CD8-positive, alpha-beta memory T cell (primary cell): ENCODE data around the gene OR52E1. TPM values are rescaled to one million over a fixed set of nuclear protein-coding genes. Genes with fewer than 3 reads are reported as not detected.

Source experiments
- CTCF ChIA-PET: fragments of 350-600 bp; sonication (Branson Sonifier 250); formaldehyde crosslinking; loops from one replicate; lab custom pipeline; 2021; ENCODE audit warnings: antibody characterized with exemption; lab: Charles Lee
- POLR2A ChIA-PET: fragments of 350-600 bp; sonication (Branson Sonifier 250); formaldehyde crosslinking; loops from one replicate; lab custom pipeline; 2021; ENCODE audit warnings: antibody characterized with exemption; lab: Charles Lee
- DNase-seq, 5 donors: peaks; one replicate each; pipeline versions ENCODE4 v3.0.0 to v3.0.0-alpha.2; 2020 to 2022; ENCODE audit warnings: mixed read lengths in 1 of 5
- H3K27ac ChIP-seq: one replicate; pipeline ENCODE4 v1.7.0; 2013; ENCODE audit warnings: low read depth, mild to moderate bottlenecking, low read length, moderate library complexity
- H3K27me3 ChIP-seq: 2 replicates; pipeline ENCODE4 v1.7.0; 2013; ENCODE audit warnings: low read length, mild to moderate bottlenecking; ENCODE audit not compliant: insufficient read depth, poor library complexity, severe bottlenecking
- H3K36me3 ChIP-seq: 2 replicates; pipeline ENCODE4 v1.7.0; 2013; ENCODE audit warnings: mild to moderate bottlenecking, low read length, moderate library complexity; ENCODE audit not compliant: insufficient read depth
- H3K4me1 ChIP-seq: 2 replicates; pipeline ENCODE4 v1.7.0; 2013; ENCODE audit warnings: mild to moderate bottlenecking, low read length, moderate library complexity; ENCODE audit not compliant: insufficient read depth
- H3K4me3 ChIP-seq: 2 replicates; pipeline ENCODE4 v1.7.0; 2013; ENCODE audit warnings: mild to moderate bottlenecking, low read length
- H3K9me3 ChIP-seq: 2 replicates; pipeline ENCODE4 v1.7.0; 2013; ENCODE audit warnings: mild to moderate bottlenecking, low read length
- H3K27ac Mint-ChIP-seq, 8 donors: one replicate each; pipeline ENCODE4 v1.8.0; 2020 to 2021; ENCODE audit warnings: mixed read lengths in 8 of 8, mild to moderate bottlenecking in 6 of 8, inconsistent platforms in 3 of 8, moderate library complexity in 3 of 8
- H3K27me3 Mint-ChIP-seq, 2 donors: one replicate each; pipeline ENCODE4 v1.8.0; 2020 to 2021; ENCODE audit warnings: mixed read lengths in 2 of 2, mild to moderate bottlenecking in 1 of 2, moderate library complexity in 1 of 2
- H3K36me3 Mint-ChIP-seq, 3 donors: one replicate each; pipeline ENCODE4 v1.8.0; 2020 to 2021; ENCODE audit warnings: mixed read lengths in 3 of 3, inconsistent platforms in 1 of 3, mild to moderate bottlenecking in 1 of 3
- H3K4me1 Mint-ChIP-seq, 3 donors: one replicate each; pipeline ENCODE4 v1.8.0; 2020 to 2021; ENCODE audit warnings: mixed read lengths in 3 of 3, inconsistent platforms in 1 of 3, mild to moderate bottlenecking in 1 of 3
- H3K4me3 Mint-ChIP-seq, 7 donors: one replicate each; pipeline ENCODE4 v1.8.0; 2020 to 2021; ENCODE audit warnings: mixed read lengths in 7 of 7, mild to moderate bottlenecking in 6 of 7, moderate library complexity in 4 of 7, inconsistent platforms in 2 of 7
- H3K9me3 Mint-ChIP-seq, 5 donors: one replicate each; pipeline ENCODE4 v1.8.0; 2020 to 2022; ENCODE audit warnings: mixed read lengths in 5 of 5, mild to moderate bottlenecking in 3 of 5, moderate library complexity in 2 of 5, inconsistent platforms in 1 of 5
- polyA plus RNA-seq: library from polyadenylated mRNA; unstranded; fragments of 300-500 nt; fragmentation: Illumina TruSeq; gene quantifications from one replicate; pipeline ENCODE4 v1.2.3, GENCODE V29; 2021
- total RNA-seq, 2 experiments: library from RNA; stranded (reverse); gene quantifications; one replicate each; pipeline ENCODE4 v1.2.3, GENCODE V29; 2021

Gene OR52E1
- not detected for total RNA-seq
- polyA plus RNA-seq, result not detected

DNA sequence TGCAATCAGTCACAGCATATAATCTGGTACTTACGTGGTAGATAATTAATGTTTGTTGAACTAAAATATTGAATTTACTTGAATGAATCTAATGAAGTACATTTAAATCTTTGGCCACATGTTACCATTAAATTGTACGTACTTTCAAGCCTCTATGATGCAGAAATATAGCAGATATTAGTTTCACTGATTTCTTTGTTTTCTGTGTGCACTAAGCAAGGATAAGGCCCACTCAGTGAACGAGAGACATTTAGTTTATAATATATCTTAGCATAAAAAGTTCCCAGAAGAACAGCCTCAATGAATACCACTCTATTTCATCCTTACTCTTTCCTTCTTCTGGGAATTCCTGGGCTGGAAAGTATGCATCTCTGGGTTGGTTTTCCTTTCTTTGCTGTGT lies at the start of gene OR52E1:
OR52E1 (plus strand) TSS at position 301 of the 400 bp plus-strand sequence.
- Mint-ChIP-seq H3K27ac (no peak within 1 kb of the TSS), H3K27me3 (peaks cover 1 to 3% of the 10 kb centered on the region in 2 donors), H3K4me3 (no peak within 1 kb of the TSS), H3K36me3 (no peaks in the 10 kb centered on the region), H3K4me1 (no peaks in the 10 kb centered on the region), H3K9me3 (peaks cover 0 to 3% (median 0%) of the 10 kb centered on the region in 5 donors)
- DNase-seq, result no peak
- ChIA-PET CTCF (no interaction called here), POLR2A (no interaction called here)
- no peaks in the 10 kb centered on the region for H3K36me3 ChIP-seq
- H3K4me1 ChIP-seq, result no peaks in the 10 kb centered on the region
- H3K27me3 ChIP-seq, result no peaks in the 10 kb centered on the region
- H3K9me3 ChIP-seq, result no peaks in the 10 kb centered on the region
- no peak within 1 kb of the TSS for H3K27ac ChIP-seq
- H3K4me3 ChIP-seq, result no peak within 1 kb of the TSS

DNA sequence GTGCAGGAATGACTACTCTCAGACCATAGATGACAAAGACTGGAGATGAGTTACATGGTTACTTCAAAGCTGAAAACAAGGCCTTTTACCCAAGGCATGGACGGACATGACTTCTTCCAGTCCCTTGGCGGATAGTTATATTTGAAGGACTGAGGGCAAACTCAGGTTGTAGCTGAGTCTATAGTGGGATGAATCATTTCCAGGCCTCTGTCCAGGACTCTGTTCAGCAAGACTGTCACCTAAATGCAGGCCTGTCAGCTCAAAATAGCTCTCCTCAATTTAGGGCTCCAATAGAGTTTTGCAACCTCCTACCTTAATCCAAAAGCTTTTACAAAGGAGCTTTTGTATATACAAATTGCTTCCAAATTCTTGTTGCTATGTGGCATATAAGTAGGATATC lies 47.4 kb upstream of the OR52E1 start:
- H3K27me3 ChIP-seq, result no peaks in the 10 kb centered on the region
- Mint-ChIP-seq H3K36me3 (peaks cover 0 to 1% (median 0%) of the 10 kb centered on the region in 3 donors), H3K27me3 (peaks cover 0 to 1% of the 10 kb centered on the region in 2 donors), H3K9me3 (peaks cover 17 to 26% (median 22%) of the 10 kb centered on the region in 5 donors), H3K27ac (no peak overlapping the region), H3K4me1 (no peaks in the 10 kb centered on the region), H3K4me3 (no peak overlapping the region)
- H3K4me1 ChIP-seq, result no peaks in the 10 kb centered on the region
- DNase-seq, result no peak
- no peak overlapping the region for H3K4me3 ChIP-seq
- CTCF ChIA-PET, result no interaction called here
- POLR2A ChIA-PET, result no interaction called here
- H3K9me3 ChIP-seq, result peaks cover 11% of the 10 kb centered on the region
- H3K36me3 ChIP-seq, result no peaks in the 10 kb centered on the region
- H3K27ac ChIP-seq, result no peak overlapping the region

DNA sequence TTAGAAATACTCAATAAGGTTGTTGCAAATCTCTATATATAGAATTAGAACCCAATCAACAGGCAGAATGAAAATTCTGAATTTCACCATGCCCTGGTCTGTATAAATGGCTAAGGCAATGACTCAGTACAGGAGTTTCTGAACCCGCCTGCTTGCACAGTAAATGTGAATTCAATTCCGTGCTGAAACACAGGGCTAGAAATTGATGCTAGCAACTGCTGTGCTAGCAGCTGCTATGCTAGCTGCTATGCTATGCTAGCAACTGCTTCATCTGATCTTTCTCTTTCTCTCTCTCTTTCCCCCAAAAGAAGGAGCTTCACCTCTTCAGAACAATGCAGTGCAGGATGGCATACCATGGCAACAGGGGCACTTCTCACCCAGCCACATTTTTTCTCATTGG lies 32.7 kb upstream of the OR52E1 start:
- Mint-ChIP-seq H3K36me3 (no peaks in the 10 kb centered on the region), H3K27ac (no peak overlapping the region), H3K4me3 (no peak overlapping the region), H3K4me1 (no peaks in the 10 kb centered on the region), H3K9me3 (peaks cover 0 to 2% (median 0%) of the 10 kb centered on the region in 5 donors), H3K27me3 (no peaks in the 10 kb centered on the region)
- Histone ChIP-seq H3K4me1 (no peaks in the 10 kb centered on the region), H3K27me3 (no peaks in the 10 kb centered on the region), H3K27ac (no peak overlapping the region), H3K36me3 (no peaks in the 10 kb centered on the region), H3K4me3 (no peak overlapping the region), H3K9me3 (no peaks in the 10 kb centered on the region)
- POLR2A ChIA-PET, result no interaction called here
- CTCF ChIA-PET, result no interaction called here
- no peak for DNase-seq

DNA sequence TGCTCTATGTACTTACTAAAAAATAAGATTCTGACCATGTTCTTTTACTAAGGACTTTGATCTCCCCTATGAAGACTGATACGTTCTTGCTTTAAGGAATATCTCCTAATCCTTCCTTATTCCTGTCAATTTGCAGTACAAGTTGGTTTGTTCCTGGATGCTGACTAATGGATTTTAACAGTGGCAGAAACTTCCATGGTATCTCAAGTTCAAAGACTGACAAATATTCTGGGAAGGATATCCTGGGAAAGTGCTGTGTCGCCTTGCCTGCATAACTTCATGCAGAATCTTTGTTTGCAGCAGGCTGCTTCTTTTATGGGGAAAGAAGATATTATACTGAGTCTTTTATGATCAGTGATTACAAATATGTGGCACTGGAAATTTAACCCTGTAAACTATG lies 31.4 kb upstream of the OR52E1 start:
- CTCF ChIA-PET, result no interaction called here
- Histone ChIP-seq H3K27me3 (no peaks in the 10 kb centered on the region), H3K27ac (no peak overlapping the region), H3K36me3 (no peaks in the 10 kb centered on the region), H3K4me1 (no peaks in the 10 kb centered on the region), H3K4me3 (no peak overlapping the region), H3K9me3 (no peaks in the 10 kb centered on the region)
- DNase-seq, result no peak
- peaks cover 0 to 2% (median 0%) of the 10 kb centered on the region in 5 donors for H3K9me3 Mint-ChIP-seq
- no peak overlapping the region for H3K4me3 Mint-ChIP-seq
- H3K36me3 Mint-ChIP-seq, result no peaks in the 10 kb centered on the region
- no peaks in the 10 kb centered on the region for H3K27me3 Mint-ChIP-seq
- no peak overlapping the region for H3K27ac Mint-ChIP-seq
- H3K4me1 Mint-ChIP-seq, result no peaks in the 10 kb centered on the region
- POLR2A ChIA-PET, result no interaction called here

DNA sequence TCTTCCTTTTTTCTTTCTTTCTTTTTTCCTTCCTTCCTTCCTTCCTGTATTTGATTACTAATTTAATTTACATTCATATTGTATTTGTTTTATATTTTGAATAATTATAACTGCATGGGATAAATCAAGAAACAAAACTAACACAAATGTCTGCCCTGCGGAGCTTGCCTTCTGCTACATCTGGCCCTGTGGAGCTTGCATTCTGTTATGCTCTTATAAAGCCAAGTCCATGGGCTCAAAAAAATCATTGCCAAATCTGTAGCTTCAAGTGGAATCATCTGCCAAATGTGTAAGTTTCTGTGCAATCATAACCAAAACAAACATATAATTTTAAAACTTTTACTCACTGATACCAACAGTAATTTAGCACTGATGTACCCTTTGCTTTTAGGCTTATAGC lies 31.0 kb upstream of the OR52E1 start:
- H3K4me3 Mint-ChIP-seq, result no peak overlapping the region
- H3K36me3 ChIP-seq, result no peaks in the 10 kb centered on the region
- no peak overlapping the region for H3K27ac ChIP-seq
- POLR2A ChIA-PET, result no interaction called here
- peaks cover 0 to 2% (median 0%) of the 10 kb centered on the region in 5 donors for H3K9me3 Mint-ChIP-seq
- H3K4me1 ChIP-seq, result no peaks in the 10 kb centered on the region
- DNase-seq, result no peak
- H3K27me3 ChIP-seq, result no peaks in the 10 kb centered on the region
- no peak overlapping the region for H3K4me3 ChIP-seq
- no peaks in the 10 kb centered on the region for H3K36me3 Mint-ChIP-seq
- no peaks in the 10 kb centered on the region for H3K4me1 Mint-ChIP-seq
- H3K27me3 Mint-ChIP-seq, result no peaks in the 10 kb centered on the region
- no peaks in the 10 kb centered on the region for H3K9me3 ChIP-seq
- no peak overlapping the region for H3K27ac Mint-ChIP-seq
- CTCF ChIA-PET, result no interaction called here

DNA sequence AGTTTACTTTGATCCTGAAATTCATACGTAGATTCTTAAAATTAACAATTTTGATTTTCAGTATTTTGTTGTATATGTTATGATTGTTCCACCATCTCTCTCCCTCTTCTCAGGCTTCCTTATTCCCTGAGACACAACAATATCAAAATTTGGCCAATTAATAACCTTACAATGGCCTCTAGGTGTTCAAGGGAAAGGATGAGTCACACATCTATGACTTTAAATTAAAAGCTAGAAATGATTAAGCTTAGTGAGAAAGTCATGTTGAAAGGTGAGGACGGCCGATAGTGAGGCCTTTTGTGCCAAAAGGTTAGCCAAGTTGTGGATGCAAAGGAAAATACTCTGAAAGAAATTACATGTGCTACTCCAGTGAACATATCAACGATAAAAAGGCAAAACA lies 28.5 kb upstream of the OR52E1 start:
- no peaks in the 10 kb centered on the region for H3K4me1 ChIP-seq
- H3K27ac Mint-ChIP-seq, result no peak overlapping the region
- POLR2A ChIA-PET, result no interaction called here
- no peak overlapping the region for H3K27ac ChIP-seq
- DNase-seq, result no peak
- H3K36me3 ChIP-seq, result no peaks in the 10 kb centered on the region
- no peaks in the 10 kb centered on the region for H3K27me3 ChIP-seq
- H3K27me3 Mint-ChIP-seq, result no peaks in the 10 kb centered on the region
- no peaks in the 10 kb centered on the region for H3K9me3 ChIP-seq
- H3K4me3 ChIP-seq, result no peak overlapping the region
- H3K4me3 Mint-ChIP-seq, result no peak overlapping the region
- CTCF ChIA-PET, result no interaction called here
- H3K36me3 Mint-ChIP-seq, result no peaks in the 10 kb centered on the region
- H3K9me3 Mint-ChIP-seq, result peaks cover 0 to 2% (median 0%) of the 10 kb centered on the region in 5 donors
- H3K4me1 Mint-ChIP-seq, result no peaks in the 10 kb centered on the region

DNA sequence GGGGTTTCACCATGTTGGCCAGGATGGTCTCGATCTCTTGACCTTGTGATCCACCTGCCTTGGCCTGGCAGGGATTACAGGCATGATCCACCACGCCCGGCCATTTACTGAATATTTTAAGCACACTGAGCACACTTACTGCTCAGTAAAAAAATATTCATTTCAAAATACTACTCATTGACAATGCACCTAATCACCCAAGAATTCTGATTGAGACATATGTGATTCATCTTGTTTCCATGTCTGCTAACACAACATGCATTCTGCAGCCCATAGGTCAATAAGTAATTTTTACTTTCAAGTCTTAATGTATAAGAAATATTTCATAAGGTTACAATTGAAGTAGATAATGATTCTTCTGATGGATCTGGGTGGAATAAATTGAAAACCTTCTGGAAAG lies 27.3 kb upstream of the OR52E1 start:
- H3K4me1 Mint-ChIP-seq, result no peaks in the 10 kb centered on the region
- no peak overlapping the region for H3K27ac ChIP-seq
- no peaks in the 10 kb centered on the region for H3K36me3 ChIP-seq
- H3K36me3 Mint-ChIP-seq, result no peaks in the 10 kb centered on the region
- ChIA-PET POLR2A (no interaction called here), CTCF (no interaction called here)
- no peak overlapping the region for H3K4me3 ChIP-seq
- no peak overlapping the region for H3K4me3 Mint-ChIP-seq
- H3K27ac Mint-ChIP-seq, result no peak overlapping the region
- H3K27me3 ChIP-seq, result no peaks in the 10 kb centered on the region
- no peaks in the 10 kb centered on the region for H3K27me3 Mint-ChIP-seq
- peaks cover 0 to 2% (median 0%) of the 10 kb centered on the region in 5 donors for H3K9me3 Mint-ChIP-seq
- H3K9me3 ChIP-seq, result no peaks in the 10 kb centered on the region
- no peak for DNase-seq
- H3K4me1 ChIP-seq, result no peaks in the 10 kb centered on the region

DNA sequence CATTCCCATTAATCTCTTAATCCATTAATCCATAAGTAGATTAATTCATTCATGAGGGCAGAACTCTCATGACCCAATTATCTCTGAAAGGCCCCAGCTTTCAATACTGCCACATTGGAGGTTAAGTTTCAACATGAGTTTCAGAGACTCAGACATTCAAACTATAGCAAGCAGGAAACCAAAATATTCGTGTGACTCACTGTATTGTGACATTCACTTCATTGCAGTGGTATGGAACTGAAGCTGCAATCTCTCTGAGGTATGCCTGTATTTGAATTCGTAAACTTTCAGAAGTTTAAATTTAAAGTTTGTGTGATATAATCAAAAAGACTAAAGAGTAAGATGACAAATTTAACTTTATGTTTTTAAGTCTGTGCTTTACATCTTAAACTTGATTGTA lies 26.0 kb upstream of the OR52E1 start:
- POLR2A ChIA-PET, result no interaction called here
- Histone ChIP-seq H3K27me3 (no peaks in the 10 kb centered on the region), H3K9me3 (no peaks in the 10 kb centered on the region), H3K4me1 (no peaks in the 10 kb centered on the region), H3K36me3 (no peaks in the 10 kb centered on the region), H3K4me3 (no peak overlapping the region), H3K27ac (no peak overlapping the region)
- no peaks in the 10 kb centered on the region for H3K9me3 Mint-ChIP-seq
- no peak overlapping the region for H3K4me3 Mint-ChIP-seq
- H3K27ac Mint-ChIP-seq, result no peak overlapping the region
- no peaks in the 10 kb centered on the region for H3K36me3 Mint-ChIP-seq
- CTCF ChIA-PET, result no interaction called here
- H3K27me3 Mint-ChIP-seq, result no peaks in the 10 kb centered on the region
- DNase-seq, result no peak
- H3K4me1 Mint-ChIP-seq, result no peaks in the 10 kb centered on the region

DNA sequence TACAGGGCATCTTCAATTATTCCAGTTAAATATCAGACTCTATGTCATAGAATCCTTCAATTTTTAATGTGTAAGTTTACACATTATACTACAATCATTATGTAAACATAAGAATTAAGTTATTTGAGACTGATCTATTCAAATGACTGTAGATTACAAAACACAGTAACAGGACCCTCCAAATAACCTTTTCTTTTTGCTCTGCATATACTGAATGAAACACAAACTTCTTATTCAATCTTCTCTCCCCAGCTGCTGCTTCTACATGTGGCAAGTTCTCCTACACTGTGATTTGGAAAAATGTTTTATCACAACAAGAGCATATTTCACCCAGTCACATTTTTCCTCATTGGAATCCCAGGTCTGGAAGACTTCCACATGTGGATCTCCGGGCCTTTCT lies 23.1 kb upstream of the OR52E1 start, which contains the start of gene OR52J3:
OR52J3 (plus strand) TSS at position 301 of the 400 bp plus-strand sequence; CDS start at position 301, 0 bp downstream.
- no peak within 1 kb of the TSS for H3K27ac ChIP-seq
- Mint-ChIP-seq H3K27ac (no peak within 1 kb of the TSS), H3K4me1 (no peaks in the 10 kb centered on the region), H3K4me3 (no peak within 1 kb of the TSS), H3K9me3 (no peaks in the 10 kb centered on the region), H3K36me3 (no peaks in the 10 kb centered on the region), H3K27me3 (no peaks in the 10 kb centered on the region)
- no peak within 1 kb of the TSS for H3K4me3 ChIP-seq
- no peaks in the 10 kb centered on the region for H3K36me3 ChIP-seq
- no peaks in the 10 kb centered on the region for H3K27me3 ChIP-seq
- no peak for DNase-seq
- H3K9me3 ChIP-seq, result no peaks in the 10 kb centered on the region
- H3K4me1 ChIP-seq, result no peaks in the 10 kb centered on the region
- CTCF ChIA-PET, result no interaction called here
- POLR2A ChIA-PET, result no interaction called here
